HL-60 (cell line): ENCODE measurements around the gene ACTL10.

ENCODE experiments used
- DNase-seq, 2 experiments: peaks; one replicate each; pipeline ENCODE4 v3.0.0-alpha.2; 2010 to 2020; ENCODE audit warnings: low read depth in 1 of 2, low spot score in 1 of 2
- H3K27ac ChIP-seq: fragments of 250-450 bp; sonication (Bioruptor Pico); replicated peaks from 2 replicates; pipeline ENCODE4 v1.5.1; 2020; ENCODE audit warnings: mild to moderate bottlenecking, moderate library complexity
- H3K27me3 ChIP-seq: fragments of 250-450 bp; sonication (Bioruptor Pico); 2 replicates; pipeline ENCODE4 v1.5.1; 2021; ENCODE audit warnings: mild to moderate bottlenecking, moderate library complexity; ENCODE audit not compliant: insufficient read depth, poor library complexity, severe bottlenecking
- H3K4me3 ChIP-seq: replicated peaks from 2 replicates; pipeline ENCODE4 v1.5.1; 2011; ENCODE audit warnings: mild to moderate bottlenecking, control low read depth, low read length; ENCODE audit not compliant: insufficient read depth
- CTCF ChIP-seq: IDR thresholded peaks from one replicate; pipeline ENCODE4 v1.5.1; 2011; ENCODE audit warnings: low read length, control low read depth, inconsistent platforms; ENCODE audit not compliant: insufficient read depth
- GABPA ChIP-seq: IDR thresholded peaks from 2 replicates; pipeline ENCODE4 v1.6.1; 2012; ENCODE audit warnings: low read depth
- POLR2AphosphoS5 ChIP-seq: IDR thresholded peaks from 2 replicates; pipeline ENCODE4 v1.6.1; 2012; ENCODE audit warnings: low read depth
- SPI1 ChIP-seq: IDR thresholded peaks from 2 replicates; pipeline ENCODE4 v1.6.1; 2012; ENCODE audit warnings: low read depth, mild to moderate bottlenecking, borderline replicate concordance
- TF ChIP-seq, protein P1 (sequence below): IDR thresholded peaks from 2 replicates; pipeline ENCODE4 v1.6.1; 2012; ENCODE audit warnings: low read depth; ENCODE audit not compliant: insufficient replicate concordance

ACTL10 gene

GRCh38 chr20:33653900-33654596, 12.7 kb upstream of the ACTL10 start:
- no peak for DNase-seq
- Histone ChIP-seq H3K4me3 (no peak overlapping the region), H3K27me3 (no peaks in the 10 kb centered on the region), H3K27ac (no peak overlapping the region)
- TF ChIP-seq CTCF (no peak), POLR2AphosphoS5 (no peak), SPI1 (no peak), GABPA (no peak)
- TF ChIP-seq, protein P1, sequence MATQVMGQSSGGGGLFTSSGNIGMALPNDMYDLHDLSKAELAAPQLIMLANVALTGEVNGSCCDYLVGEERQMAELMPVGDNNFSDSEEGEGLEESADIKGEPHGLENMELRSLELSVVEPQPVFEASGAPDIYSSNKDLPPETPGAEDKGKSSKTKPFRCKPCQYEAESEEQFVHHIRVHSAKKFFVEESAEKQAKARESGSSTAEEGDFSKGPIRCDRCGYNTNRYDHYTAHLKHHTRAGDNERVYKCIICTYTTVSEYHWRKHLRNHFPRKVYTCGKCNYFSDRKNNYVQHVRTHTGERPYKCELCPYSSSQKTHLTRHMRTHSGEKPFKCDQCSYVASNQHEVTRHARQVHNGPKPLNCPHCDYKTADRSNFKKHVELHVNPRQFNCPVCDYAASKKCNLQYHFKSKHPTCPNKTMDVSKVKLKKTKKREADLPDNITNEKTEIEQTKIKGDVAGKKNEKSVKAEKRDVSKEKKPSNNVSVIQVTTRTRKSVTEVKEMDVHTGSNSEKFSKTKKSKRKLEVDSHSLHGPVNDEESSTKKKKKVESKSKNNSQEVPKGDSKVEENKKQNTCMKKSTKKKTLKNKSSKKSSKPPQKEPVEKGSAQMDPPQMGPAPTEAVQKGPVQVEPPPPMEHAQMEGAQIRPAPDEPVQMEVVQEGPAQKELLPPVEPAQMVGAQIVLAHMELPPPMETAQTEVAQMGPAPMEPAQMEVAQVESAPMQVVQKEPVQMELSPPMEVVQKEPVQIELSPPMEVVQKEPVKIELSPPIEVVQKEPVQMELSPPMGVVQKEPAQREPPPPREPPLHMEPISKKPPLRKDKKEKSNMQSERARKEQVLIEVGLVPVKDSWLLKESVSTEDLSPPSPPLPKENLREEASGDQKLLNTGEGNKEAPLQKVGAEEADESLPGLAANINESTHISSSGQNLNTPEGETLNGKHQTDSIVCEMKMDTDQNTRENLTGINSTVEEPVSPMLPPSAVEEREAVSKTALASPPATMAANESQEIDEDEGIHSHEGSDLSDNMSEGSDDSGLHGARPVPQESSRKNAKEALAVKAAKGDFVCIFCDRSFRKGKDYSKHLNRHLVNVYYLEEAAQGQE, result no peak

DNA sequence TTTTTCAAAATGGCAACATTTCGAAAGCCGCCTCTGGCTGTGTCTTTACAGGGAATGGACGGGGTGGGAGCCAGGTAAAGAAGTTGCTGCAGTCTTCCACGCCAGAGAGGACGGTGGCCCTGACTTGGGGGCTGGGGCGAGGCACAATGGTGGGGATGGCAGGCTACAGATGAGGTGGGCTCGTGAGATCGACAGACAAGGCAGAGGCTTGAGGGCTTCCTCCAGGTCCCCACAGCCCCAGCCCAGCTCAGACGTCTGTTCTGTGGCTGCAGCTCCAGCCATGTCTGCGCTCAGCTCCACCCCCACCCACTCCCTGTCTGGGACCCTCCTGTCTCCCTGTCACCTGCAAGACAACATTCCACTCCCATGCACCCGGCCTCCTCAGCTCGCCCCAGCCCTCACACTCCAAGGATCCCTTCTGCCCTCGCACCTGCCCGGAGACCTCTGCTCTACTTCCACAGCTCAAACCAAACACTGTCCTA, 12.0 kb upstream of the ACTL10 start:
- TF ChIP-seq, protein P1, result no peak
- TF ChIP-seq SPI1, result no peak
- no peak for TF ChIP-seq POLR2AphosphoS5
- TF ChIP-seq CTCF, result no peak
- no peak for TF ChIP-seq GABPA
- Histone ChIP-seq H3K27me3 (no peaks in the 10 kb centered on the region), H3K27ac (no peak overlapping the region), H3K4me3 (no peak overlapping the region)
- no peak for DNase-seq

- Histone ChIP-seq H3K27ac (no peak overlapping the region), H3K4me3 (no peak overlapping the region), H3K27me3 (no peaks in the 10 kb centered on the region)
- DNase-seq, result no peak
- TF ChIP-seq GABPA (no peak), CTCF (no peak), POLR2AphosphoS5 (no peak)
Measured at GRCh38 chr20:33655164-33655563, 11.6 kb upstream of the ACTL10 start.
